Measurements from ENCODE around the gene CGN. TPM values are rescaled to one million over a fixed set of nuclear protein-coding genes. Genes with fewer than 3 reads are reported as not detected.

CGN gene
- total RNA-seq, 6 donors from 2014 or later = 51.6 to 223 (median 99.2) TPM

GRCh38 chr1:151508833-151509232 is 2.4 kb upstream of the CGN start:
- peak in 1 of 2 donors; percentile 23 for ATAC-seq (ENCODE audit: low FRiP score in 2 of 2)

DNA sequence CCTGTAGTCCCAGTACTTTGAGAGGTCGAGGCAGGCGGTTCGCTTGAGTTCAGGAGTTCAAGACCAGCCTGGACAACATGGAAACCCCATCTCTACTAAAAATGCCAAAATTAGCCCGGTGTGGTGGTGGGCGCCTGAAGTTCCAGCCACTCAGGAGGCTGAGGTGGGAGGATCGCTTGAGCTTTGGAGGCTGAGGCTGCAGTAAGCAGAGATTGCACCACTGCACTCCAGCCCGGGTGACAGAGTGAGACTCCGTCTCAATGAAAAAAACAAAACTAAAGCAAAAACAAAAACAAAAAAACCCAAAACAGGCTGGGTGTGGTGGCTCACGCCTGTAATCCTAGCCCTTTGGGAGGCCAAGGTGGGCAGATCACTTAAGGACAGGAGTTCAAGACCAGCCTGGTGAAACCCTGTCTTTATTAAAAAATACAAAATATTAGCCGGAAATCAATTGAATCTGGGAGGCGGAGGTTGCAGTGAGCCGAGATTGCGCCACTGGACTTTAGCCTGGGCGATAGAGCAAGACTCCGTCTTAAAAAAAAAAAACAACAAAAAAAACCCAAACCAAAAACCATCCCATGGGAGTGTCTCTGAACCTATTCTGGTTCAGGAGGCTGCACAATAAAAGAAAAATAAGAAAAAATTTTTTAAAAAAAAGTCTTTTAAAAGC is 1.7 kb upstream of the CGN start:
- H3K27me3 ChIP-seq = no peaks in the 10 kb centered on the region
- no peak for TF ChIP-seq EP300 (IDR thresholded peaks at IDR 0.05)
- no peak for TF ChIP-seq POLR2AphosphoS5 (IDR thresholded peaks at IDR 0.05)
- TF ChIP-seq, protein P1, sequence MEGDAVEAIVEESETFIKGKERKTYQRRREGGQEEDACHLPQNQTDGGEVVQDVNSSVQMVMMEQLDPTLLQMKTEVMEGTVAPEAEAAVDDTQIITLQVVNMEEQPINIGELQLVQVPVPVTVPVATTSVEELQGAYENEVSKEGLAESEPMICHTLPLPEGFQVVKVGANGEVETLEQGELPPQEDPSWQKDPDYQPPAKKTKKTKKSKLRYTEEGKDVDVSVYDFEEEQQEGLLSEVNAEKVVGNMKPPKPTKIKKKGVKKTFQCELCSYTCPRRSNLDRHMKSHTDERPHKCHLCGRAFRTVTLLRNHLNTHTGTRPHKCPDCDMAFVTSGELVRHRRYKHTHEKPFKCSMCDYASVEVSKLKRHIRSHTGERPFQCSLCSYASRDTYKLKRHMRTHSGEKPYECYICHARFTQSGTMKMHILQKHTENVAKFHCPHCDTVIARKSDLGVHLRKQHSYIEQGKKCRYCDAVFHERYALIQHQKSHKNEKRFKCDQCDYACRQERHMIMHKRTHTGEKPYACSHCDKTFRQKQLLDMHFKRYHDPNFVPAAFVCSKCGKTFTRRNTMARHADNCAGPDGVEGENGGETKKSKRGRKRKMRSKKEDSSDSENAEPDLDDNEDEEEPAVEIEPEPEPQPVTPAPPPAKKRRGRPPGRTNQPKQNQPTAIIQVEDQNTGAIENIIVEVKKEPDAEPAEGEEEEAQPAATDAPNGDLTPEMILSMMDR (IDR thresholded peaks at IDR 0.05) = no peak
- TF ChIP-seq POLR2A (IDR thresholded peaks at IDR 0.05) = no peak
- no peaks in the 10 kb centered on the region for H3K9me3 ChIP-seq
- H3K4me3 ChIP-seq = no peak overlapping the region
- H3K36me3 ChIP-seq = no peaks in the 10 kb centered on the region
- 95% methylated on average over 15 of the region's 15 CpGs for WGBS, 2 donors
- DNase-seq (no peak), ATAC-seq (ENCODE audit: low FRiP score in 2 of 2) (no peak)
- peaks cover 11 to 26% (median 17%) of the 10 kb centered on the region in 4 donors for H3K4me1 ChIP-seq
- peak overlapping the region; percentile 10 to 51 (median 30) for H3K27ac ChIP-seq

More at GRCh38 chr1:151508833-151509232, 2.4 kb upstream of the CGN start:
- Histone ChIP-seq H3K4me1 (peaks cover 11 to 26% (median 16%) of the 10 kb centered on the region in 4 donors), H3K4me3 (no peak overlapping the region), H3K27ac (peak overlapping the region in 3 of 4 donors; percentile 27 to 51 (median 32)), H3K9me3 (no peaks in the 10 kb centered on the region), H3K27me3 (no peaks in the 10 kb centered on the region), H3K36me3 (no peaks in the 10 kb centered on the region)
- DNase-seq = peak in 1 of 2 donors; percentile 90
- TF ChIP-seq POLR2A (IDR thresholded peaks at IDR 0.05) (no peak), POLR2AphosphoS5 (IDR thresholded peaks at IDR 0.05) (peak; percentile 54 to 64), EP300 (IDR thresholded peaks at IDR 0.05) (peak; percentile 66 to 98 (median 72))
- WGBS, 2 donors = 74 to 86% methylated on average over 6 of the region's 6 CpGs

DNA sequence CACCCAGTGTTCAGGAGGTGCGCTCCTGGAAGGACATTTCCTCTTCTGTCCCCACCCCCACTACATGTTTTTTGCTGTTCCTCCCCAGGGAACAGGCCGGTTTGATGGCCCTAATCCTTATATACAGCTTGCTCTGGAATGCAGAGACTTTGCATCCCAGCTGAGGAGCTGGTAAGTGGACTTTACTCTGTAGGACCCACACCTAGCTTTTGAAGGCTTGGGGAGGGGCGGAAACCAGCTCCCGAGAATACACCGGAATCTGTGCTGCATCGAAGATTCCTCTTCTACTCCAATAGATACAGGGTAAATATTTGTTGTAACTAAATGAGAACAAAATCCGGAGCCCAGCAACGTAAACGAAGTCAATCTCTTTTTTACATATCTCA is 1.2 kb upstream of the CGN start:
- H3K27me3 ChIP-seq = no peaks in the 10 kb centered on the region
- TF ChIP-seq POLR2AphosphoS5 (IDR thresholded peaks at IDR 0.05) (no peak), POLR2A (IDR thresholded peaks at IDR 0.05) (no peak), EP300 (IDR thresholded peaks at IDR 0.05) (no peak)
- TF ChIP-seq, protein P1 (IDR thresholded peaks at IDR 0.05) = no peak
- H3K9me3 ChIP-seq = no peaks in the 10 kb centered on the region
- 36 to 37% methylated on average over 9 of the region's 9 CpGs for WGBS, 2 donors
- DNase-seq (no peak), ATAC-seq (ENCODE audit: low FRiP score in 2 of 2) (no peak)
- H3K36me3 ChIP-seq = no peaks in the 10 kb centered on the region
- peaks cover 11 to 27% (median 22%) of the 10 kb centered on the region in 4 donors for H3K4me1 ChIP-seq
- no peak overlapping the region for H3K4me3 ChIP-seq
- peak overlapping the region in 1 of 4 donors; percentile 85 for H3K27ac ChIP-seq

DNA sequence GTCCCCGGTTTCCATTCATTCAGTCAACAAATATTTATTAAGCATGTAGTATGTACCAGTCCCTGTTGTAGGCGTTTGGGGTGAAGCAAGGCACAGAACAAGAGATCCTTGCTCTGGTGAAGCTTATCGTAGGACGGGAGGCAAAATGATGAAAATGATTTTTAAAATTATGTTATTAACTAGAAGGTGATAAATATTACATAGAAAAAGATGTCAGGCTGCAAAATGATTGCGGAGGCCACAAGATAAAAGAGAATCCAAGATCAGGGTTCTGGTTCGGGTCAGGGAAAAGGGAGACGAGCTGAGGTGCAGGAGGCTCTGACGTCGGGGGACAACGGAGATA is 602 bp upstream of the CGN start:
- no peaks in the 10 kb centered on the region for H3K27me3 ChIP-seq
- H3K4me1 ChIP-seq = peaks cover 11 to 30% (median 23%) of the 10 kb centered on the region in 4 donors
- H3K27ac ChIP-seq = peak overlapping the region; percentile 73 to 87 (median 84)
- WGBS, 2 donors = 8 to 10% methylated on average over 10 of the region's 10 CpGs
- H3K36me3 ChIP-seq = no peaks in the 10 kb centered on the region
- no peaks in the 10 kb centered on the region for H3K9me3 ChIP-seq
- peak overlapping the region; percentile 44 to 92 (median 72) for H3K4me3 ChIP-seq
- TF ChIP-seq EP300 (IDR thresholded peaks at IDR 0.05) (no peak), POLR2A (IDR thresholded peaks at IDR 0.05) (peak in 1 of 4 donors; percentile 17), POLR2AphosphoS5 (IDR thresholded peaks at IDR 0.05) (no peak)
- TF ChIP-seq, protein P1 (IDR thresholded peaks at IDR 0.05) = no peak
- DNase-seq (no peak), ATAC-seq (ENCODE audit: low FRiP score in 2 of 2) (no peak)

GRCh38 chr1:151511636-151512215 is 539 bp downstream of the CGN start:
- Histone ChIP-seq H3K27me3 (no peaks in the 10 kb centered on the region), H3K27ac (peak overlapping the region; percentile 73 to 87 (median 84)), H3K36me3 (no peaks in the 10 kb centered on the region), H3K9me3 (no peaks in the 10 kb centered on the region), H3K4me1 (peaks cover 11 to 37% (median 23%) of the 10 kb centered on the region in 4 donors), H3K4me3 (peak overlapping the region; percentile 44 to 92 (median 72))
- TF ChIP-seq POLR2AphosphoS5 (IDR thresholded peaks at IDR 0.05) (no peak), EP300 (IDR thresholded peaks at IDR 0.05) (no peak), POLR2A (IDR thresholded peaks at IDR 0.05) (no peak)
- TF ChIP-seq, protein P1 (IDR thresholded peaks at IDR 0.05) = no peak
- ATAC-seq (ENCODE audit: low FRiP score in 2 of 2) = peak in 1 of 2 donors; percentile 24
- peak in 1 of 2 donors; percentile 43 for DNase-seq
- 1 to 11% methylated on average over 10 to 23 of the region's 23 CpGs for WGBS, 2 donors
